SH-SY5Y (cell line): ENCODE measurements around the gene LRRC55.

Source experiments
- GATA2 ChIP-seq: IDR thresholded peaks from 2 replicates; pipeline ENCODE4 v1.6.1; 2011; ENCODE audit warnings: mild to moderate bottlenecking, low read depth, low read length
- GATA3 ChIP-seq: IDR thresholded peaks from 2 replicates; pipeline ENCODE4 v1.6.1; 2011; ENCODE audit warnings: low read depth, mild to moderate bottlenecking, low read length, moderate library complexity

DNA sequence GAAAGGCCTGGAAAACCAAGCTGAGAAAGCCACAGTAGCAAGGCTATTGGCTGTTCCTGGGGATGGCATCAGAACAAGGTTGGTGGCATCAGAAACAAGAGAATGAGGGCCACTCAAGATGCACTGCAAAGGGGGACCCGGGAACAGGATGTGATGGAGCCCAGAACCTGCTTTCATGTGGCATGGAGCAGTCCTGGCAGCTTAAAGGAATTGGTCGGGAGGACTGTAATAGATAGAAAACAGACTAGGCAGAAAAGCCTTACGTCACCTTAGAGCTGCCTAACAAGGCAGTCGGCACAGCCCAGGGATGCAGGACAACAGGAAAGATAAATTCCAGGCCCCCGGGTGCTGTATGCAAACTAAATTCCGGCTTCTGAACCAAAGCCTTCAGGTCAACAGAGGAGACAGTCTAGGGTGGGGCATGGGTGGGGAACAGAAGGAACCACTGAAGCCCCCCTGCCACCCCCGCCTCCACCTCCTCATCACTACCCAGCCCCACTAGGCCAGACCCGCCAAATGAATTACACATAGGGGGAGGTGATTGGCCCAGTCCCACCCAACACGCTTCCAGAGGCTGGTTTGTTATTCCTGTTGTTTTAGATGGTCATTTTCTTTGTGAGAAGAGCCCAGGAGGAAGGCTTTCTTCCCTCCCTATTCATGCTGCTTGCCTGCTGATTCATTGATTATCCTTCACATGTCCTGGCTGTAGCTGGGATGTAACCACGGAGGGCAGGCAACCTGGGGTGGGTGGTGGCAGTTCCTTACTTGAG, 25.7 kb upstream of the LRRC55 start:
- TF ChIP-seq GATA2 (no peak), GATA3 (no peak)
